NB4 (cell line): Measurements from ENCODE around the gene NCLN.

Source experiments
- DNase-seq: peaks from one replicate; pipeline ENCODE4 v3.0.0; 2010; ENCODE audit warnings: low read depth
- H3K4me3 ChIP-seq: one replicate; pipeline ENCODE4 v1.5.1; 2011; ENCODE audit warnings: mild to moderate bottlenecking, low read depth, low read length, moderate library complexity
- MYC ChIP-seq: IDR thresholded peaks from 2 replicates; pipeline ENCODE4 v1.6.1; 2011; ENCODE audit warnings: low read depth, low read length
- POLR2A ChIP-seq: IDR thresholded peaks from 2 replicates; pipeline ENCODE4 v1.6.1; 2011; ENCODE audit warnings: mild to moderate bottlenecking; ENCODE audit not compliant: insufficient read length; ENCODE audit errors: extremely low read depth
- TF ChIP-seq, protein P1 (sequence below): IDR thresholded peaks from 2 replicates; pipeline ENCODE4 v1.6.1; 2011; ENCODE audit warnings: low read depth, low read length
- TF ChIP-seq, protein P2 (sequence below): IDR thresholded peaks from one replicate; pipeline ENCODE4 v1.5.1; 2012; ENCODE audit warnings: low read depth, low read length

Gene NCLN

DNA sequence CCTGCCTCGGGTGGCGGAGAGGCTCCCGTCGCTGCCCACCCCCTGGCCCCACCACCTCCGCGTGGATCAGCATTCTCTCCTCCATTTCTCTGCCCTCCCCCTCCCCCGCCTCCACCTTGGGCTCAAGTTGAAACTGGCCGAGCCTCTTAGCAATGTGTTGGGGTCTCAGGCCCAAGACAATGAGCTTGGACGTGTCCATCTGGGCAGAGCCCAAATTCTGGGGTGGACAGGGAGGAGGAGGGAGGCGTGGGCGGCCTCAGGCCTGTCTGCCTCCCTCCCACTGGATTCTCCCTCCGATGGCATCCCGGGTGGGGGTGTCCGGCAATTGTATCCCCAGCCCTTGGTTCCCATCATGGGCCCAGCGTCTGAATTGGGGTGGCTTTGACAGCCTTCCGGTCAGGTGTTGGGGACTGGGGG, 40.0 kb downstream of the NCLN start:
- H3K4me3 ChIP-seq, result no peak overlapping the region
- DNase-seq, result no peak
- TF ChIP-seq MYC, result no peak
- TF ChIP-seq, protein P1, sequence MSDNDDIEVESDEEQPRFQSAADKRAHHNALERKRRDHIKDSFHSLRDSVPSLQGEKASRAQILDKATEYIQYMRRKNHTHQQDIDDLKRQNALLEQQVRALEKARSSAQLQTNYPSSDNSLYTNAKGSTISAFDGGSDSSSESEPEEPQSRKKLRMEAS, result no peak

DNA sequence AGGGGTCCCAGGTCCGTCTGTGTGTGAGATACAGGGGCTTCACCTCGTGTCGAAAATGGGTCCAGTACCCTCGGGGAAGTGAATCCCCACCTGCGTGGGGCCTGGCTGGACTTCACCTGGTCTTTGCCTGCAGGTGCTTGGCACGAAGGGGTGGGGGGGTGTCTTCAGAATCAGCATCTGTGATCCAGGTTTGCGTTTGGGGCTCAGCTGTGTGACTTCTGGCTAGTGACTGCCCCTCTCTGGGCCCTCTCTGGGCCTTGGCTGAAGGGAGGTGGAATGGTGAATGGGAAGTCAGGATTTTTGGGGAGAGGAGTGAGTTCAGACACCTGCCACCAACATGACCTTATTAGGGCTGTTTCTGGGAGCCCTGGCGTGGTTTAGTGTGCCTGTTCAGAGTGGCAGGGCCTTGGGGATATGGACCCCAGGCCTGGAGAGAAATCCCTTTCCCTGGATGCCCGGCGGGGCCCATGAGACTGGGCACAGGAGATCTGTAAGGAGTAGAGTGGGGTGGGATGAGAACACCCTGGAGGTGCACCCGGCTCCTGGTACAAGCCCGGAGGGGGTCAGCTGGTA, 41.4 kb downstream of the NCLN start:
- DNase-seq, result no peak
- TF ChIP-seq, protein P2, sequence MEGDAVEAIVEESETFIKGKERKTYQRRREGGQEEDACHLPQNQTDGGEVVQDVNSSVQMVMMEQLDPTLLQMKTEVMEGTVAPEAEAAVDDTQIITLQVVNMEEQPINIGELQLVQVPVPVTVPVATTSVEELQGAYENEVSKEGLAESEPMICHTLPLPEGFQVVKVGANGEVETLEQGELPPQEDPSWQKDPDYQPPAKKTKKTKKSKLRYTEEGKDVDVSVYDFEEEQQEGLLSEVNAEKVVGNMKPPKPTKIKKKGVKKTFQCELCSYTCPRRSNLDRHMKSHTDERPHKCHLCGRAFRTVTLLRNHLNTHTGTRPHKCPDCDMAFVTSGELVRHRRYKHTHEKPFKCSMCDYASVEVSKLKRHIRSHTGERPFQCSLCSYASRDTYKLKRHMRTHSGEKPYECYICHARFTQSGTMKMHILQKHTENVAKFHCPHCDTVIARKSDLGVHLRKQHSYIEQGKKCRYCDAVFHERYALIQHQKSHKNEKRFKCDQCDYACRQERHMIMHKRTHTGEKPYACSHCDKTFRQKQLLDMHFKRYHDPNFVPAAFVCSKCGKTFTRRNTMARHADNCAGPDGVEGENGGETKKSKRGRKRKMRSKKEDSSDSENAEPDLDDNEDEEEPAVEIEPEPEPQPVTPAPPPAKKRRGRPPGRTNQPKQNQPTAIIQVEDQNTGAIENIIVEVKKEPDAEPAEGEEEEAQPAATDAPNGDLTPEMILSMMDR, result no peak
- TF ChIP-seq, protein P1, result no peak
- TF ChIP-seq MYC, result no peak
- no peak for TF ChIP-seq POLR2A
- no peak overlapping the region for H3K4me3 ChIP-seq

DNA sequence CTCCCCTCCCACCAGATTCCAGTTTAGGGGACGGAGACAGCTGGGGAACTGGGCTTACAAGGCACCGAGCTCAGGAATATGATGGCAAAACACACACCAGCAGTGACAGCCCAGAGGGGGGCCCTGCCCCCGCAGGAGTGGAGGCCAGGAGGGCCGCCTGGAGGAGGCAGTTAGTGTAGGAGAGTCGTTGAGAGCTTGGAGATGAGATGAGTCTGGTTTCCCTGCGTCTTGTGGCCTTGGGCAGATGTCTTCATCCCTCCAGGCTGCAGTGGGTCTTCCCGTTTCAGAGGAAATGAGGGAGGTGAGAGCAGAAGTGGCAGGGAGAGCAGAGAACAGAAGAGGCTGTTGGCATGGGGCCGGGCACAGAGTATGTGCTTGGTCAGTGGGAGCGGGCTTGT, 43.6 kb downstream of the NCLN start:
- no peak overlapping the region for H3K4me3 ChIP-seq
- DNase-seq, result no peak
- TF ChIP-seq MYC (no peak), POLR2A (no peak)
- TF ChIP-seq, protein P1, result no peak
- TF ChIP-seq, protein P2, result no peak

DNA sequence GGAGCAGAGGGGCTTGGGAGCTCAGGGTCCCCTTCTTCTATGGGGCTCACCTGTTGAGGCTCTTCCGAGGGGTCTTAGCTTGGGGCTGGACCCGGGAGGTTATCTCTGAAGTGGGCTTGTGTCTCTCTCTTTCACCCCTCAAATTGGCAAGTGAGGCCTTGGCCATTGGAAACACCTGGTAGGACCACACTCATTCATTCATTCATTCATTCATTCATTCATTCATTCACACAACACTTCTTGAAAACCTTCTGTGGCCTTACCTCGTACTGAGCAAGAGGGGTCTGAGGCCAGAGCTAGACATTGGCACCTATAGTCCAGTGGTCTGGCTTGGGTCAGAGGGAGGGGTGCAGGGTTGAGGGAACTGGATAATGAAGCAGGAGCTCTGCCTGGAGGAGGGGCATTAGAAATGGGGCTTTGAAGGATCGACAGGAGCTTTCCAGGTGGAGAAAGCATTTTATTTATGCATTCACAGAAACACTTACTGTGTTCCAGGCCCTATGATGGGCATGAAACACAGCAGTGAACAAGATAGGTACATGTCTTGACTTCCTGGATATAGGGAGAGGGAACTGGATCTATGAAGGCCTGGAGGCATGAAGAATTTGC, 44.3 kb downstream of the NCLN start:
- TF ChIP-seq POLR2A, result no peak
- TF ChIP-seq, protein P1, result no peak
- TF ChIP-seq, protein P2, result no peak
- no peak for TF ChIP-seq MYC
- no peak for DNase-seq

DNA sequence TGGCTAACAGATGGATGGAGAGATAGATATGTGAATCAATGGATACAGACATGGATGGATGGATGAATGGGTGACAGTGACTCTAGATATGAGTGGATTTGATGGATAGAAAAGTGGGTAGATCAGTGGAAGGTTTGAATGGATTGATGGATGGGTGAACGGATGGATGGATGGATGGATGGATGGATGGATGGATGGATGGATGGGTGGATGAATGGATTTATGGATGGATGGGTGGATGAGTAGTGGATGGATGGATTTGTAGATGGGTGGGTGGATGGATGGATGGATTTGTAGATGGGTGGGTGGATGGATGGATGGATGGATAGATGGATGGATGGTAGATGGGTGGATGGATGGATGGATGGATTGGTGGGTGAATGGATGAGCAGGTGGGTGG, 45.6 kb downstream of the NCLN start:
- TF ChIP-seq POLR2A (no peak), MYC (no peak)
- TF ChIP-seq, protein P2, result no peak
- TF ChIP-seq, protein P1, result no peak
- no peak overlapping the region for H3K4me3 ChIP-seq
- no peak for DNase-seq

More for the DNA sequence above, 44.3 kb downstream of the NCLN start:
- no peak overlapping the region for H3K4me3 ChIP-seq

DNA sequence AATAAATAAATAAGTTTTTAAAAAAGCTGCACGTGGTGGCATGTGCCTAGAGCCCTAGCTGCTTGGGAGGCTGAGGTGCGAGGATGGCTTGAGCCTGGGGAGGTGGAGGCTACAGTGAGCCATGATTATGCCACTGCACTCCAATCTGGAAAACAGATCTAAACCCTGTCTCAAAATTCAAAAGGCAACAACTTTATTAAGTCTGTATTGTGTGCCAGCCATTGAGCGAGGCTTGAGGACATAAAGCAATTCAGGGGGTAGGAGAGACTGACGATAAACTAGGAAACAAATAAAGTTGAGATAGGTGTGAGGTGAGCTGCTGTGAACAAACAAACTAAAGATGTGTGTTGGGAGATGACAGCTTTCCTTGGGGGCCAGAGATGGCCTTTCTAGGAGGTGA, 47.4 kb downstream of the NCLN start:
- H3K4me3 ChIP-seq, result no peak overlapping the region
- no peak for TF ChIP-seq MYC
- DNase-seq, result no peak

DNA sequence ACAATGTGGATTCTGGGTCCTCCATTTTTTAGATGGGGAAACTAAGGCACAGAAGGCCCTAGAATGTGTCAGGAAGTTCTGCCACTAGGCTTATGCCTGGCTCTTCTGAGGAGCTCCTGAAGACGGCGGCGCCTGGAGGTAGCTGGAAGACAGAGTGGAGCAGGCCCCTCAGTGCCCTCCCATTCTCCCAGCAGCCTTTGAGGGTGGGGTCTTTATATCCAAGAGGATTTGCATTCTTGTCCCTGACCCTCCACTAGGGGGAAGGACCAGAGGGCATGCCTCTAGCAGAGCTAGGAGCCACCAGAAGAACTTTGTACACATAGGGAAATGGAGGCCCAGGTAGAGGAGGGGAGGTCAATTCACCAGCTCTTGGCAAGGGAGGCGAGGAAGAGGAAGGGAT, 48.1 kb downstream of the NCLN start:
- TF ChIP-seq, protein P1, result no peak
- TF ChIP-seq POLR2A (no peak), MYC (no peak)
- DNase-seq, result no peak
- H3K4me3 ChIP-seq, result no peak overlapping the region
